Measurements from ENCODE around the gene C5orf52. TPM values are rescaled to one million over a fixed set of nuclear protein-coding genes. Genes with fewer than 3 reads are reported as not detected.

Gene C5orf52
- total RNA-seq, 1 donor from 2014 or later = not detected

- Mint-ChIP-seq H3K27ac (ENCODE audit: unreplicated experiment) (no peak overlapping the region), H3K4me1 (ENCODE audit: unreplicated experiment) (no peaks in the 10 kb centered on the region), H3K4me3 (ENCODE audit: unreplicated experiment) (no peak overlapping the region), H3K36me3 (ENCODE audit: low read depth, unreplicated experiment) (no peaks in the 10 kb centered on the region), H3K27me3 (ENCODE audit: unreplicated experiment) (no peaks in the 10 kb centered on the region), H3K9me3 (ENCODE audit: unreplicated experiment) (no peaks in the 10 kb centered on the region)
- no peak for TF ChIP-seq CTCF (IDR thresholded peaks at IDR 0.05; ENCODE audit: unreplicated experiment)
- no peak for DNase-seq (ENCODE audit: low spot score)
Observed at GRCh38 chr5:157709346-157709745, 38.0 kb downstream of the C5orf52 start.

GRCh38 chr5:157710431-157710830, 39.1 kb downstream of the C5orf52 start:
- no peak for DNase-seq (ENCODE audit: low spot score)
- Mint-ChIP-seq H3K4me3 (ENCODE audit: unreplicated experiment) (no peak overlapping the region), H3K27ac (ENCODE audit: unreplicated experiment) (no peak overlapping the region), H3K27me3 (ENCODE audit: unreplicated experiment) (no peaks in the 10 kb centered on the region), H3K36me3 (ENCODE audit: low read depth, unreplicated experiment) (no peaks in the 10 kb centered on the region), H3K9me3 (ENCODE audit: unreplicated experiment) (no peaks in the 10 kb centered on the region), H3K4me1 (ENCODE audit: unreplicated experiment) (no peaks in the 10 kb centered on the region)
- TF ChIP-seq CTCF (IDR thresholded peaks at IDR 0.05; ENCODE audit: unreplicated experiment) = no peak

- Mint-ChIP-seq H3K4me1 (ENCODE audit: unreplicated experiment) (no peaks in the 10 kb centered on the region), H3K27me3 (ENCODE audit: unreplicated experiment) (no peaks in the 10 kb centered on the region), H3K27ac (ENCODE audit: unreplicated experiment) (no peak overlapping the region), H3K36me3 (ENCODE audit: low read depth, unreplicated experiment) (no peaks in the 10 kb centered on the region), H3K4me3 (ENCODE audit: unreplicated experiment) (no peak overlapping the region), H3K9me3 (ENCODE audit: unreplicated experiment) (no peaks in the 10 kb centered on the region)
- TF ChIP-seq CTCF (IDR thresholded peaks at IDR 0.05; ENCODE audit: unreplicated experiment) = no peak
- no peak for DNase-seq (ENCODE audit: low spot score)
Observed at GRCh38 chr5:157710882-157711281, 39.5 kb downstream of the C5orf52 start.

- H3K4me1 Mint-ChIP-seq (ENCODE audit: unreplicated experiment) = peaks cover 3% of the 10 kb centered on the region
- H3K36me3 Mint-ChIP-seq (ENCODE audit: low read depth, unreplicated experiment) = no peaks in the 10 kb centered on the region
- no peaks in the 10 kb centered on the region for H3K27me3 Mint-ChIP-seq (ENCODE audit: unreplicated experiment)
Observed at GRCh38 chr5:157713830-157714595, 42.7 kb downstream of the C5orf52 start.

More at GRCh38 chr5:157713830-157714595, 42.7 kb downstream of the C5orf52 start:
- Mint-ChIP-seq H3K27ac (ENCODE audit: unreplicated experiment) (no peak overlapping the region), H3K4me3 (ENCODE audit: unreplicated experiment) (no peak overlapping the region), H3K9me3 (ENCODE audit: unreplicated experiment) (no peaks in the 10 kb centered on the region)
- DNase-seq (ENCODE audit: low spot score) = no peak
- TF ChIP-seq CTCF (IDR thresholded peaks at IDR 0.05; ENCODE audit: unreplicated experiment) = no peak
